ENCODE data around the gene NXT2.

GRCh38 chrX:109553862-109554261 lies 17.2 kb downstream of the NXT2 start:
- TF ChIP-seq POLR2A (IDR thresholded peaks at IDR 0.05): no peak
- TF ChIP-seq CTCF (IDR thresholded peaks at IDR 0.05): no peak
